ENCODE measurements around the gene DQX1. TPM values are rescaled to one million over a fixed set of nuclear protein-coding genes. Genes with fewer than 3 reads are reported as not detected.

The DQX1 gene
- total and polyA plus RNA-seq, 9 of the 15 experiments (the other 6 are each of a cell fraction or from before 2014, with no cell fraction given), result 0.04 to 0.38 (median 0.18) TPM; not detected in 1

DNA sequence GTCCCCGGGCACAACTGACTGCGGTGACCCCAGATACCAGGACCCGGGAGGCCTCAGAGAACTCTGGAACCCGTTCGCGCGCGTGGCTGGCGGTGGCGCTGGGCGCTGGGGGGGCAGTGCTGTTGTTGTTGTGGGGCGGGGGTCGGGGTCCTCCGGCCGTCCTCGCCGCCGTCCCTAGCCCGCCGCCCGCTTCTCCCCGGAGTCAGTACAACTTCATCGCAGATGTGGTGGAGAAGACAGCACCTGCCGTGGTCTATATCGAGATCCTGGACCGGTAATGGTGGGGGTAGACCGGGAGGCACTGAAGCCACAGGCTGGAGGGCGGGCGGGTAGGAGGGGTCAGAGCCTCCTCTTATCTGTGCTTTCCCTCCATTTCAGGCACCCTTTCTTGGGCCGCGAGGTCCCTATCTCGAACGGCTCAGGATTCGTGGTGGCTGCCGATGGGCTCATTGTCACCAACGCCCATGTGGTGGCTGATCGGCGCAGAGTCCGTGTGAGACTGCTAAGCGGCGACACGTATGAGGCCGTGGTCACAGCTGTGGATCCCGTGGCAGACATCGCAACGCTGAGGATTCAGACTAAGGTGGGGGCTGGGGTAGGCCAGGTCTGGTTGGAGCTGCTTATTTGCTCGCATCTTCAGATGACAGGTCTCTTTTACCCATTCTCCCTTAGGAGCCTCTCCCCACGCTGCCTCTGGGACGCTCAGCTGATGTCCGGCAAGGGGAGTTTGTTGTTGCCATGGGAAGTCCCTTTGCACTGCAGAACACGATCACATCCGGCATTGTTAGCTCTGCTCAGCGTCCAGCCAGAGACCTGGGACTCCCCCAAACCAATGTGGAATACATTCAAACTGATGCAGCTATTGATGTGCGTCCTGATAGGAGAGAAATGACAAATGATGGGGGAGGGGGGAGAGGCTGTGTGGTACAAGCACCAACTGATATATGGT lies 4.5 kb upstream of the DQX1 start:
- ChIA-PET CTCF (ENCODE audit: low intra/inter-chr PET ratio) (interaction anchor here (1.5 to 2.0 kb wide), 2 partner anchors 48 to 57 kb away, joined by 4 to 12 read pairs; partner anchors contain the start of genes CCDC142 and TTC31), POLR2A (interaction anchor here (0.6 to 3.9 kb wide), 21 partner anchors 9 to 627 kb away, joined by 3 to 25 read pairs (median 4); partner anchors contain the start of genes CCDC142, LOXL3, MRPL53 and TTC31)
- Histone ChIP-seq H3K79me2 (ENCODE audit: control insufficient read depth, insufficient read depth, low read length) (peaks cover 52% of the 10 kb centered on the region), H3K9me1 (ENCODE audit: control insufficient read depth, insufficient read depth, low read length) (peaks cover 3% of the 10 kb centered on the region), H3K27ac (ENCODE audit: extremely low read depth, low read depth, low read length) (peak overlapping the region; percentile 84), H4K20me1 (replicated peaks; ENCODE audit: control insufficient read depth, insufficient read depth, low read length) (peaks cover 5% of the 10 kb centered on the region; the same call in 1 of the 2 replicates), H3K9ac (ENCODE audit: insufficient read depth in 1 of 2, low read depth in 2 of 2, low read length in 2 of 2) (peak overlapping the region; percentile 95 to 97), H3K4me2 (ENCODE audit: insufficient read depth, low read length) (peak overlapping the region; percentile 97), H2AFZ (ENCODE audit: low read depth, low read length) (peak overlapping the region; percentile 70), H3K36me3 (ENCODE audit: control insufficient read depth, insufficient read depth, low read length) (peaks cover 65% of the 10 kb centered on the region), H3K4me1 (replicated peaks in 1 of 2; ENCODE audit: control insufficient read depth in 2 of 2, insufficient read depth in 2 of 2, low read length in 2 of 2) (peaks cover 28 to 37% of the 10 kb centered on the region in 2 experiments), H3K4me3 (peak overlapping the region; percentile 96), H3K9me3 (replicated peaks; ENCODE audit: control insufficient read depth, insufficient read depth, low read depth, low read length) (no peaks in the 10 kb centered on the region), H3K27me3 (ENCODE audit: control insufficient read depth in 2 of 2, insufficient read depth in 2 of 2, low read length in 2 of 2) (no peaks in the 10 kb centered on the region)
- FAIRE-seq (peak; percentile 97), ATAC-seq (peak; percentile 80), DNase-seq (ENCODE audit: extremely low read depth in 1 of 4, low spot score in 3 of 4) (peak; percentile 85 to 96 (median 92))
- under 1% methylated on average over 35 of the region's 54 CpGs for WGBS (ENCODE audit: insufficient coverage, low coverage, missing lambda C conversion rate)
- in situ Hi-C loops (cut with MboI), result no loop called here
- TSS peak; percentile 62 for BruUV-seq (replicated peaks)
- intact Hi-C loops (cut with micrococcal nuclease), result loop anchor here (2.0 to 5.0 kb wide), 3 partner anchors 24 to 278 kb away; partner anchors contain the start of gene DOK1
- no peak for TF ChIP-seq FOXJ2 (tag; IDR thresholded peaks at IDR 0.05)
- TF ChIP-seq ZNF398 (CRISPR knock-in tag; IDR thresholded peaks at IDR 0.05), result no peak
- TF ChIP-seq ZKSCAN1 (IDR thresholded peaks at IDR 0.05; ENCODE audit: low read depth, low read length), result peak; percentile 71; the same call in 1 of the 2 replicates
- TF ChIP-seq ZNF224 (CRISPR knock-in tag; IDR thresholded peaks at IDR 0.05), result no peak
- TF ChIP-seq, protein P1, sequence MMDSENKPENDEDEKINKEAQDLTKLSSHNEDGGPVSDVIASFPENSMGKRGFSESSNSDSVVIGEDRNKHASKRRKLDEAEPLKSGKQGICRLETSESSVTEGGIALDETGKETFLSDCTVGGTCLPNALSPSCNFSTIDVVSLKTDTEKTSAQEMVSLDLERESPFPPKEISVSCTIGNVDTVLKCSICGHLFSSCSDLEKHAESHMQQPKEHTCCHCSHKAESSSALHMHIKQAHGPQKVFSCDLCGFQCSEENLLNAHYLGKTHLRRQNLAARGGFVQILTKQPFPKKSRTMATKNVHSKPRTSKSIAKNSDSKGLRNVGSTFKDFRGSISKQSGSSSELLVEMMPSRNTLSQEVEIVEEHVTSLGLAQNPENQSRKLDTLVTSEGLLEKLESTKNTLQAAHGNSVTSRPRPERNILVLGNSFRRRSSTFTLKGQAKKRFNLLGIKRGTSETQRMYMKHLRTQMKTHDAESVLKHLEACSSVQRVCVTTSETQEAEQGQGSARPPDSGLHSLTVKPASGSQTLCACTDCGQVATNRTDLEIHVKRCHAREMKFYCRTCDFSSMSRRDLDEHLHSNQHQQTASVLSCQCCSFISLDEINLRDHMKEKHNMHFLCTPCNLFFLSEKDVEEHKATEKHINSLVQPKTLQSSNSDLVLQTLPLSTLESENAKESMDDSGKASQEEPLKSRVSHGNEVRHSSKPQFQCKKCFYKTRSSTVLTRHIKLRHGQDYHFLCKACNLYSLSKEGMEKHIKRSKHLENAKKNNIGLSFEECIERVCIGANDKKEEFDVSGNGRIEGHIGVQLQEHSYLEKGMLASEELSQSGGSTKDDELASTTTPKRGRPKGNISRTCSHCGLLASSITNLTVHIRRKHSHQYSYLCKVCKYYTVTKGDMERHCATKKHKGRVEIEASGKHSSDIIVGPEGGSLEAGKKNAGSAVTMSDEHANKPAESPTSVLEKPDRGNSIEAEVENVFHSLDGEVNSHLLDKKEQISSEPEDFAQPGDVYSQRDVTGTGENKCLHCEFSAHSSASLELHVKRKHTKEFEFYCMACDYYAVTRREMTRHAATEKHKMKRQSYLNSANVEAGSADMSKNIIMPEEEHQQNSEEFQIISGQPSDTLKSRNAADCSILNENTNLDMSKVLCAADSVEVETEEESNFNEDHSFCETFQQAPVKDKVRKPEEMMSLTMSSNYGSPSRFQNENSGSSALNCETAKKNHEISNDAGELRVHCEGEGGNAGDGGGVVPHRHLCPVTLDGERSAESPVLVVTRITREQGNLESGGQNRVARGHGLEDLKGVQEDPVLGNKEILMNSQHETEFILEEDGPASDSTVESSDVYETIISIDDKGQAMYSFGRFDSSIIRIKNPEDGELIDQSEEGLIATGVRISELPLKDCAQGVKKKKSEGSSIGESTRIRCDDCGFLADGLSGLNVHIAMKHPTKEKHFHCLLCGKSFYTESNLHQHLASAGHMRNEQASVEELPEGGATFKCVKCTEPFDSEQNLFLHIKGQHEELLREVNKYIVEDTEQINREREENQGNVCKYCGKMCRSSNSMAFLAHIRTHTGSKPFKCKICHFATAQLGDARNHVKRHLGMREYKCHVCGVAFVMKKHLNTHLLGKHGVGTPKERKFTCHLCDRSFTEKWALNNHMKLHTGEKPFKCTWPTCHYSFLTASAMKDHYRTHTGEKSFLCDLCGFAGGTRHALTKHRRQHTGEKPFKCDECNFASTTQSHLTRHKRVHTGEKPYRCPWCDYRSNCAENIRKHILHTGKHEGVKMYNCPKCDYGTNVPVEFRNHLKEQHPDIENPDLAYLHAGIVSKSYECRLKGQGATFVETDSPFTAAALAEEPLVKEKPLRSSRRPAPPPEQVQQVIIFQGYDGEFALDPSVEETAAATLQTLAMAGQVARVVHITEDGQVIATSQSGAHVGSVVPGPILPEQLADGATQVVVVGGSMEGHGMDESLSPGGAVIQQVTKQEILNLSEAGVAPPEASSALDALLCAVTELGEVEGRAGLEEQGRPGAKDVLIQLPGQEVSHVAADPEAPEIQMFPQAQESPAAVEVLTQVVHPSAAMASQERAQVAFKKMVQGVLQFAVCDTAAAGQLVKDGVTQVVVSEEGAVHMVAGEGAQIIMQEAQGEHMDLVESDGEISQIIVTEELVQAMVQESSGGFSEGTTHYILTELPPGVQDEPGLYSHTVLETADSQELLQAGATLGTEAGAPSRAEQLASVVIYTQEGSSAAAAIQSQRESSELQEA (IDR thresholded peaks at IDR 0.05; ENCODE audit: low read depth), result no peak
- TF ChIP-seq RAD51 (IDR thresholded peaks at IDR 0.05; ENCODE audit: borderline replicate concordance, low read depth), result no peak; the same call in 1 of the 2 replicates
- peak; percentile 60; the same call in 1 of the 2 replicates for TF ChIP-seq ZNF589 (CRISPR knock-in tag; IDR thresholded peaks at IDR 0.05; ENCODE audit: low read depth)
- peak; percentile 48 for TF ChIP-seq HDAC3 (IDR thresholded peaks at IDR 0.05; ENCODE audit: borderline replicate concordance, partially characterized antibody)
- no peak; the same call in 1 of the 2 replicates for TF ChIP-seq ZNF263 (CRISPR knock-in tag; IDR thresholded peaks at IDR 0.05; ENCODE audit: borderline replicate concordance)

Measured in K562 (cell line).